Natural killer cell (primary cell): ENCODE measurements around the gene MBD3. TPM values are rescaled to one million over a fixed set of nuclear protein-coding genes. Genes with fewer than 3 reads are reported as not detected.

Experiments
- ATAC-seq, 3 donors: fragments of 150-1000 bp in 2 of 3; fragments of 200-7000 bp in 1 of 3; cut with Tn5 transposase; 1 replicate in 1 of 3; 2 replicates in 2 of 3; pipeline ENCODE4 v1.10.0; 2021; ENCODE audit warnings: mild to moderate bottlenecking in 2 of 3, moderate library complexity in 2 of 3
- DNase-seq, 2 donors: peaks; one replicate each; pipeline versions ENCODE4 v3.0.0 to v3.0.0-alpha.2; 2013 to 2021; ENCODE audit warnings: mixed read lengths in 1 of 2
- H3K27ac ChIP-seq: one replicate; pipeline ENCODE4 v1.5.1; 2013; ENCODE audit warnings: mild to moderate bottlenecking, low read length
- H3K27me3 ChIP-seq: one replicate; pipeline ENCODE4 v1.6.1; 2013; ENCODE audit warnings: low read length; ENCODE audit not compliant: control insufficient read depth, insufficient read depth
- H3K36me3 ChIP-seq: one replicate; pipeline ENCODE4 v1.6.1; 2013; ENCODE audit warnings: low read length; ENCODE audit not compliant: control insufficient read depth, insufficient read depth
- H3K4me1 ChIP-seq: one replicate; pipeline ENCODE4 v1.6.1; 2013; ENCODE audit warnings: low read length; ENCODE audit not compliant: control insufficient read depth, insufficient read depth
- H3K4me3 ChIP-seq: one replicate; pipeline ENCODE4 v1.5.1; 2013; ENCODE audit warnings: low read length
- H3K9me3 ChIP-seq: one replicate; pipeline ENCODE4 v1.6.1; 2013; ENCODE audit warnings: low read length; ENCODE audit not compliant: control insufficient read depth, insufficient read depth
- H3K27ac Mint-ChIP-seq, 2 donors: one replicate each; pipeline ENCODE4 v1.8.0; 2022; ENCODE audit warnings: mild to moderate bottlenecking in 2 of 2, mixed read lengths in 2 of 2, moderate library complexity in 1 of 2
- H3K27me3 Mint-ChIP-seq, 2 donors: one replicate each; pipeline ENCODE4 v1.8.0; 2022; ENCODE audit warnings: low read depth in 2 of 2, mixed read lengths in 2 of 2
- H3K36me3 Mint-ChIP-seq: one replicate; pipeline ENCODE4 v1.8.0; 2022; ENCODE audit warnings: mixed read lengths
- H3K4me1 Mint-ChIP-seq, 2 donors: one replicate each; pipeline ENCODE4 v1.8.0; 2022; ENCODE audit warnings: mixed read lengths in 2 of 2
- H3K4me3 Mint-ChIP-seq: one replicate; pipeline ENCODE4 v1.8.0; 2022; ENCODE audit warnings: mild to moderate bottlenecking, moderate library complexity, mixed read lengths
- H3K9me3 Mint-ChIP-seq, 2 donors: one replicate each; pipeline ENCODE4 v1.8.0; 2022; ENCODE audit warnings: mixed read lengths in 2 of 2
- WGBS: methylation state at CpG from one replicate; pipeline ENCODE4 v1.1.7; 2013; ENCODE audit warnings: missing lambda C conversion rate; ENCODE audit not compliant: insufficient coverage; 5-methylcytosine and 5-hydroxymethylcytosine counted together
- intact Hi-C: fragments of 100-400 bp; cut with micrococcal nuclease; formaldehyde crosslinking; loops from one replicate; pipeline ENCODE4 v1.14.2; 2022
- total RNA-seq, 4 donors: library from RNA; stranded (reverse); fragments of 120-200 nt in 1 of 4; gene quantifications; one replicate each; pipeline versions ENCODE4 v1.2.3 to v1.2.4, GENCODE V29; 2013 to 2022
- TF ChIP-seq, protein P1 (sequence below): fragments of 200-600 bp; IDR thresholded peaks from one replicate; pipeline ENCODE4 v1.8.0; 2022; ENCODE audit warnings: antibody characterized with exemption

Gene MBD3
- total RNA-seq, 3 donors from 2014 or later (not counting 1 experiment from before 2014, with no cell fraction given), result 55.9 to 66.7 (median 59.0) TPM

DNA sequence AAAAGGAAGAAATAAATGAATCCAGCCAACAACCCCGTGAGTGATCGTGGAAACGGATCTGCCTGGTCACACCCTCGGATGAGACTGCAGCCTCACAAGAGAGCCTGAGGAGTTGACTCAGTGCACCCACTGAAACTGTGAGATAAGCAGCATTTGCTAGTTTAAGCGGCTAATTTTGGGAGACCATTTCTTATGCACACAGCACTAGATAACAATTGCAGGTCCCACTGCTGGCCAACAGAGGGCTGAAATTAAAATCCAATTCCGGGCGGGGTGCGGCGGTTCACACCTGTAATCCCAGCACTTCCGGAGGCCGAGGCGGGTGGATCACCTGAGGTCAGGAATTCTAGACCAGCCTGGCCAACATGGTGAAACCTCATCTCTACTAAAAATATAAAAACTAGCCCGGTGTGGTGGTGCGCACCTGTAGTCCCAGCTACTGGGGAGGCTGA, 9.0 kb upstream of the MBD3 start:
- H3K4me1 ChIP-seq, result peaks cover 38% of the 10 kb centered on the region
- Mint-ChIP-seq H3K9me3 (no peaks in the 10 kb centered on the region), H3K4me1 (peaks cover 15 to 24% of the 10 kb centered on the region in 2 donors), H3K4me3 (peak overlapping the region; percentile 25), H3K27me3 (no peaks in the 10 kb centered on the region), H3K27ac (no peak overlapping the region), H3K36me3 (no peaks in the 10 kb centered on the region)
- TF ChIP-seq, protein P1, sequence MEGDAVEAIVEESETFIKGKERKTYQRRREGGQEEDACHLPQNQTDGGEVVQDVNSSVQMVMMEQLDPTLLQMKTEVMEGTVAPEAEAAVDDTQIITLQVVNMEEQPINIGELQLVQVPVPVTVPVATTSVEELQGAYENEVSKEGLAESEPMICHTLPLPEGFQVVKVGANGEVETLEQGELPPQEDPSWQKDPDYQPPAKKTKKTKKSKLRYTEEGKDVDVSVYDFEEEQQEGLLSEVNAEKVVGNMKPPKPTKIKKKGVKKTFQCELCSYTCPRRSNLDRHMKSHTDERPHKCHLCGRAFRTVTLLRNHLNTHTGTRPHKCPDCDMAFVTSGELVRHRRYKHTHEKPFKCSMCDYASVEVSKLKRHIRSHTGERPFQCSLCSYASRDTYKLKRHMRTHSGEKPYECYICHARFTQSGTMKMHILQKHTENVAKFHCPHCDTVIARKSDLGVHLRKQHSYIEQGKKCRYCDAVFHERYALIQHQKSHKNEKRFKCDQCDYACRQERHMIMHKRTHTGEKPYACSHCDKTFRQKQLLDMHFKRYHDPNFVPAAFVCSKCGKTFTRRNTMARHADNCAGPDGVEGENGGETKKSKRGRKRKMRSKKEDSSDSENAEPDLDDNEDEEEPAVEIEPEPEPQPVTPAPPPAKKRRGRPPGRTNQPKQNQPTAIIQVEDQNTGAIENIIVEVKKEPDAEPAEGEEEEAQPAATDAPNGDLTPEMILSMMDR, result no peak
- H3K4me3 ChIP-seq, result no peak overlapping the region
- H3K27me3 ChIP-seq, result no peaks in the 10 kb centered on the region
- no peaks in the 10 kb centered on the region for H3K9me3 ChIP-seq
- H3K27ac ChIP-seq, result no peak overlapping the region
- DNase-seq (no peak), ATAC-seq (no peak)
- WGBS, result 95% methylated on average over 14 of the region's 14 CpGs
- intact Hi-C loops, result loop anchor here (10.0 kb wide), 1 partner anchor 197 kb away; the partner anchor contains the start of genes DAZAP1 and GAMT
- peaks cover 25% of the 10 kb centered on the region for H3K36me3 ChIP-seq

DNA sequence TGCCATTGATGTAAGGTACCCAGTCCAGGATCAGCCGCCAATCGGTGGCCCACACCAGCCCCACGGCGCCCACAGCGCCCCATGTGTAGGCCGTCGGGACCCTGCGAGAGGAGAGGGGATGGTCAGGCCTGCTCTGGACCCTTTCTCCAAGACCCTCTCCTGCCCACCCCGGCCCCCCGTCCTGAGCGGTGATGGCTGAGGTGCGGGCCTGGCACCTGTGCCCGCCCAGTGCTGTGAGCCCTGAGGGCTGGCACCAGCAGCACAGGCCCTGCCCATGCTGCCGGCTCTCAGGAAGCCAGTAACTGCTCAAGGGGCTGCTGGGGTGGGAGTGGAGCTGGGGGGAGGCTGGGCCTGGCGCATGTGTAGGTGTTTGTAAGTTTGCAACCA, 6.8 kb upstream of the MBD3 start:
- no peaks in the 10 kb centered on the region for H3K27me3 Mint-ChIP-seq
- Histone ChIP-seq H3K9me3 (no peaks in the 10 kb centered on the region), H3K36me3 (peaks cover 25% of the 10 kb centered on the region), H3K27me3 (no peaks in the 10 kb centered on the region), H3K4me3 (no peak overlapping the region), H3K4me1 (peaks cover 20% of the 10 kb centered on the region), H3K27ac (no peak overlapping the region)
- ATAC-seq (peak in 1 of 3 donors; percentile 41), DNase-seq (no peak)
- 97% methylated on average over 15 of the region's 15 CpGs for WGBS
- H3K36me3 Mint-ChIP-seq, result no peaks in the 10 kb centered on the region
- intact Hi-C loops, result no loop called here
- TF ChIP-seq, protein P1, result no peak
- no peak overlapping the region for H3K27ac Mint-ChIP-seq
- no peaks in the 10 kb centered on the region for H3K9me3 Mint-ChIP-seq
- H3K4me3 Mint-ChIP-seq, result no peak overlapping the region
- H3K4me1 Mint-ChIP-seq, result peaks cover 1 to 10% of the 10 kb centered on the region in 2 donors

DNA sequence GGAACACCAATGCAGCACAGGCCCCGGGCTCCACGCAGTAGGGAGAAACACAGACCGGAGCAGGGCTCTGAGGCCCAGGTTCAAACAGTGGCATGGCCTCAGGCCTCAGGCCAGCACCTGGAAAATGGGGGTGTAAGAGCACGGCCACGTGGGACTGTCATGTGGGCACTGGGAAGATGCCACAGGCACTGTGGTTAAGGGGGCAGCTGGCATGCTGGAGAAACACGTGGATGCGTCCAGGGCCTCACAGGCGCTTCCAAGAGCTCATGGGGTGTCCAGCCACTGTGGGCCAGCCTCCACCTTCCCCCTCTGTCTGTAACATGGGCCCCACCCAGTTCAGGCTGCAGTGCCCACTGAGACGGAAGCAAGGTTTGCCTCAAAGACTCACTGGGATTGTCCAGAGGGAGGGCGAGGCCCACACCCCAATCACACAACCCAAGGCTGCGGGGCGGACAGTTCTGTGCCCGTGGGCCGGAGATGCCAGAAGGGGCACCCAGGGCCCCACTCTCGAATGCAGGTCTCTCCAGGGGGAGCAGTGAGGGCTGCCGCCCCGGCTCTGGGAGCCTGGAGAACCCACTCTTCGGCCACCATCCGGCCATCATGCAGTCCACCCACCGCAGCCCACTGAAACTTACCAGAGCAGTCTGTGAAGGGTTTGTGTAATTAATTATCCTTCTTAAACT, 6.3 kb upstream of the MBD3 start:
- Mint-ChIP-seq H3K27ac (no peak overlapping the region), H3K36me3 (no peaks in the 10 kb centered on the region), H3K4me1 (peaks cover 0 to 8% of the 10 kb centered on the region in 2 donors), H3K9me3 (no peaks in the 10 kb centered on the region), H3K27me3 (no peaks in the 10 kb centered on the region), H3K4me3 (no peak overlapping the region)
- WGBS, result 98% methylated on average over 20 of the region's 20 CpGs
- H3K9me3 ChIP-seq, result no peaks in the 10 kb centered on the region
- intact Hi-C loops, result no loop called here
- peaks cover 25% of the 10 kb centered on the region for H3K36me3 ChIP-seq
- H3K4me3 ChIP-seq, result no peak overlapping the region
- peaks cover 15% of the 10 kb centered on the region for H3K4me1 ChIP-seq
- H3K27ac ChIP-seq, result no peak overlapping the region
- H3K27me3 ChIP-seq, result no peaks in the 10 kb centered on the region
- no peak for DNase-seq
- no peak for ATAC-seq
- TF ChIP-seq, protein P1, result no peak

DNA sequence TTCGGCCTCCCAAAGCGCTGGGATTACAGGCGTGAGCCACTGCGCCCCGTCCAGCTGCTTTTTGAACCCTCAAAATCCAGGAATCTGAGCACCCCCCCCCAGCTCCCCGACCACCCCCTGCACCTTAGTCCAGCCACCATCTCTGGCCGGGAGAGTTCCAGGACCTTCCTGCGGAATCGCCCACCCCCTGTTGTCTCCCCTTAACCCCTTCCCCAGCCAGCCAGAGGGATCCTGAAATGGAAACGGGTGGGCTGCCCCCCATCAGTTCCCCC, 772 bp upstream of the MBD3 start:
- DNase-seq, result no peak
- peak overlapping the region; percentile 87 for H3K4me3 Mint-ChIP-seq
- no peaks in the 10 kb centered on the region for H3K9me3 Mint-ChIP-seq
- no peak for ATAC-seq
- H3K4me1 Mint-ChIP-seq, result peaks cover 8 to 23% of the 10 kb centered on the region in 2 donors
- H3K36me3 Mint-ChIP-seq, result no peaks in the 10 kb centered on the region
- no peak overlapping the region for H3K4me3 ChIP-seq
- peak overlapping the region in 1 of 2 donors; percentile 89 for H3K27ac Mint-ChIP-seq
- H3K9me3 ChIP-seq, result no peaks in the 10 kb centered on the region
- H3K36me3 ChIP-seq, result peaks cover 16% of the 10 kb centered on the region
- no peaks in the 10 kb centered on the region for H3K27me3 ChIP-seq
- TF ChIP-seq, protein P1, result no peak
- H3K4me1 ChIP-seq, result peaks cover 26% of the 10 kb centered on the region
- intact Hi-C loops, result no loop called here
- WGBS, result 75% methylated on average over 10 of the region's 10 CpGs
- no peaks in the 10 kb centered on the region for H3K27me3 Mint-ChIP-seq
- no peak overlapping the region for H3K27ac ChIP-seq
